Neural crest cell (in vitro differentiated cells): ENCODE results near the gene SH3TC2. TPM values are rescaled to one million over a fixed set of nuclear protein-coding genes. Genes with fewer than 3 reads are reported as not detected.

Source experiments
- DNase-seq: peaks from one replicate; pipeline ENCODE4 v3.0.0; 2021; ENCODE audit warnings: low read depth, mixed read lengths, low spot score
- H3K27ac Mint-ChIP-seq: one replicate; pipeline ENCODE4 v1.8.0; 2021; ENCODE audit warnings: mild to moderate bottlenecking, mixed read lengths; ENCODE audit not compliant: unreplicated experiment
- H3K27me3 Mint-ChIP-seq: 2 replicates; pipeline ENCODE4 v1.8.0; 2021; ENCODE audit warnings: low read depth, mild to moderate bottlenecking, mixed read lengths
- H3K36me3 Mint-ChIP-seq: 2 replicates; pipeline ENCODE4 v1.8.0; 2021; ENCODE audit warnings: low read depth, mild to moderate bottlenecking, mixed read lengths
- H3K4me1 Mint-ChIP-seq: 2 replicates; pipeline ENCODE4 v1.8.0; 2021; ENCODE audit warnings: mixed read lengths
- H3K4me3 Mint-ChIP-seq: one replicate; pipeline ENCODE4 v1.8.0; 2021; ENCODE audit warnings: mild to moderate bottlenecking, mixed read lengths
- H3K9me3 Mint-ChIP-seq: 2 replicates; pipeline ENCODE4 v1.8.0; 2021; ENCODE audit warnings: mixed read lengths
- total RNA-seq: library from RNA; stranded (reverse); gene quantifications from 2 replicates; pipeline ENCODE4 v1.2.1, GENCODE V29; 2021
- TF ChIP-seq, protein P1 (sequence below): fragments of 200-600 bp; sonication (generic); conservative IDR thresholded peaks from 2 replicates; pipeline ENCODE4 v1.5.0; 2021; ENCODE audit warnings: antibody characterized with exemption, mild to moderate bottlenecking

The SH3TC2 gene
- total RNA-seq, 1 donor from 2014 or later: 9.3 TPM

DNA sequence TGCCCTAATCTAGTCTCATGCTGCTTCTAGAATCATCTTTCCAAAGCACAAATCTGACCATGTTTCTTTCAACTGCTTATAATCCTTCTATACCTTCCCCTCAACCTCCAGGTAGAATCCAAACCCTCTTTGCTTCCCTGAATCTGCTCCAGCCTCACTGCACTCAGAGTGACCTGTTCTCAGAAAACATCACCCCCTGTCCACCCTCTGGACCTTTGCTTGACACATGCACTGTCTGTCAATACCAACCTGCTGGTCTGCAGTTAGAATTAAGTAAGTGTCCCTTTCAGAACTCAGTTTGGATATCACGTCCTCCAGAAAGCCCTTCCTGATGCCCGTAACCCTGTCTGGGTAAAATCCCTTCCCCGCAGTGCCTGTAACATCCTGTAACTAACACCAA, 63.1 kb downstream of the SH3TC2 start:
- TF ChIP-seq, protein P1, sequence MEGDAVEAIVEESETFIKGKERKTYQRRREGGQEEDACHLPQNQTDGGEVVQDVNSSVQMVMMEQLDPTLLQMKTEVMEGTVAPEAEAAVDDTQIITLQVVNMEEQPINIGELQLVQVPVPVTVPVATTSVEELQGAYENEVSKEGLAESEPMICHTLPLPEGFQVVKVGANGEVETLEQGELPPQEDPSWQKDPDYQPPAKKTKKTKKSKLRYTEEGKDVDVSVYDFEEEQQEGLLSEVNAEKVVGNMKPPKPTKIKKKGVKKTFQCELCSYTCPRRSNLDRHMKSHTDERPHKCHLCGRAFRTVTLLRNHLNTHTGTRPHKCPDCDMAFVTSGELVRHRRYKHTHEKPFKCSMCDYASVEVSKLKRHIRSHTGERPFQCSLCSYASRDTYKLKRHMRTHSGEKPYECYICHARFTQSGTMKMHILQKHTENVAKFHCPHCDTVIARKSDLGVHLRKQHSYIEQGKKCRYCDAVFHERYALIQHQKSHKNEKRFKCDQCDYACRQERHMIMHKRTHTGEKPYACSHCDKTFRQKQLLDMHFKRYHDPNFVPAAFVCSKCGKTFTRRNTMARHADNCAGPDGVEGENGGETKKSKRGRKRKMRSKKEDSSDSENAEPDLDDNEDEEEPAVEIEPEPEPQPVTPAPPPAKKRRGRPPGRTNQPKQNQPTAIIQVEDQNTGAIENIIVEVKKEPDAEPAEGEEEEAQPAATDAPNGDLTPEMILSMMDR: no peak
- Mint-ChIP-seq H3K36me3 (no peaks in the 10 kb centered on the region), H3K9me3 (no peaks in the 10 kb centered on the region), H3K27ac (peak overlapping the region; percentile 15), H3K4me1 (peaks cover 9% of the 10 kb centered on the region), H3K27me3 (peaks cover 6% of the 10 kb centered on the region), H3K4me3 (no peak overlapping the region)
- DNase-seq: no peak

GRCh38 chr5:148998174-148998797, 64.6 kb downstream of the SH3TC2 start:
- peak; percentile 13 for DNase-seq

DNA sequence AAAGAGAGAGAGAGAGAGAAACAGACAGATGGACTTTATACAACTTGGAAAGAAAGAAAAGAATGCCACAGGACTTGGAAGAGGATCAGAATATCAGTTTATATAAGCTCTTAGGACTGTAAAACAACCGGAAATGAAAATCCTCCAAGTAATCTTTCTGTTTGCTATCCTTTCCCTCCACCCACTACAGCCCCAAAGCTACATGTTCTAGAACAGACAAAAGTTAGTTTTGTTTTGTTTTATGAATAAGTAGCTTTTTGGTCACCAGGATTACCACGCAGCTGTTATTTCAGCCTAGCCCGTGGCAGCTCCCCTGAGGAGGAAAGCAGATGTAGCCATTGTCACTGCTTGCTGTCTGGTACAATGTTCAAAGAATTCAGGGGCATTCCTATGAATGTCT, 66.6 kb downstream of the SH3TC2 start:
- DNase-seq: no peak
- H3K27me3 Mint-ChIP-seq: peaks cover 6% of the 10 kb centered on the region
- no peaks in the 10 kb centered on the region for H3K4me1 Mint-ChIP-seq
- no peak overlapping the region for H3K27ac Mint-ChIP-seq
- TF ChIP-seq, protein P1: no peak
- H3K9me3 Mint-ChIP-seq: no peaks in the 10 kb centered on the region
- H3K4me3 Mint-ChIP-seq: no peak overlapping the region
- H3K36me3 Mint-ChIP-seq: no peaks in the 10 kb centered on the region

More at GRCh38 chr5:148998174-148998797, 64.6 kb downstream of the SH3TC2 start:
- Mint-ChIP-seq H3K4me1 (peaks cover 9% of the 10 kb centered on the region), H3K4me3 (no peak overlapping the region), H3K36me3 (no peaks in the 10 kb centered on the region), H3K9me3 (no peaks in the 10 kb centered on the region), H3K27me3 (peaks cover 6% of the 10 kb centered on the region), H3K27ac (no peak overlapping the region)
- TF ChIP-seq, protein P1: peak; percentile 72

DNA sequence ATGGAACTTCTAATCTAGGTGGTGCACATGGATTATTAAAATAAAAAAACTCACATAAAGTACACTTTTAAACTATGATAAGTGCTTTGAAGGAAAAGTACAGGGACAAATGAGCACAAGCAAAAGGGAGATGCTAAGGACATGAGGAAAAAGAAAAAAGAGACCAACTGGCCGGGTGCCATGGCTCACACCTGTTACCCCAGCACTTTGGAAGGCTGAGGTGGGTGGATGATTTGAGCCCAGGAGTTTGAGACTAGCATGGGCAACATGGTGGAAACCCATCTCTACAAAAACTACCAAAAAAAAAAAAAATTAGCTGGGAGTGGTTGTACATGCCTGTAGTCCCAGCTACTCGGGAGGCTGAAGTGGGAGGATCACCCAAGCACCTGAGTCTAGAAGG, 67.1 kb downstream of the SH3TC2 start:
- no peak overlapping the region for H3K27ac Mint-ChIP-seq
- no peaks in the 10 kb centered on the region for H3K4me1 Mint-ChIP-seq
- no peaks in the 10 kb centered on the region for H3K9me3 Mint-ChIP-seq
- no peaks in the 10 kb centered on the region for H3K36me3 Mint-ChIP-seq
- no peak overlapping the region for H3K4me3 Mint-ChIP-seq
- TF ChIP-seq, protein P1: no peak
- no peak for DNase-seq
- H3K27me3 Mint-ChIP-seq: peaks cover 3% of the 10 kb centered on the region

- no peak overlapping the region for H3K27ac Mint-ChIP-seq
- no peaks in the 10 kb centered on the region for H3K36me3 Mint-ChIP-seq
- TF ChIP-seq, protein P1: no peak
- H3K9me3 Mint-ChIP-seq: no peaks in the 10 kb centered on the region
- no peak for DNase-seq
- H3K4me3 Mint-ChIP-seq: no peak overlapping the region
- H3K4me1 Mint-ChIP-seq: no peaks in the 10 kb centered on the region
- peaks cover 3% of the 10 kb centered on the region for H3K27me3 Mint-ChIP-seq
Measured at GRCh38 chr5:148993283-148993936, 69.5 kb downstream of the SH3TC2 start.
